GM12873 (cell line): Measurements from ENCODE around the gene KREMEN2.

Experiments
- TF ChIP-seq, protein P1 (sequence below): IDR thresholded peaks from 2 replicates; pipeline ENCODE4 v1.5.1; 2012; ENCODE audit warnings: low read depth, mild to moderate bottlenecking, moderate library complexity, low read length, control low read depth; ENCODE audit not compliant: insufficient read depth; ENCODE audit errors: missing control alignments

The KREMEN2 gene

DNA sequence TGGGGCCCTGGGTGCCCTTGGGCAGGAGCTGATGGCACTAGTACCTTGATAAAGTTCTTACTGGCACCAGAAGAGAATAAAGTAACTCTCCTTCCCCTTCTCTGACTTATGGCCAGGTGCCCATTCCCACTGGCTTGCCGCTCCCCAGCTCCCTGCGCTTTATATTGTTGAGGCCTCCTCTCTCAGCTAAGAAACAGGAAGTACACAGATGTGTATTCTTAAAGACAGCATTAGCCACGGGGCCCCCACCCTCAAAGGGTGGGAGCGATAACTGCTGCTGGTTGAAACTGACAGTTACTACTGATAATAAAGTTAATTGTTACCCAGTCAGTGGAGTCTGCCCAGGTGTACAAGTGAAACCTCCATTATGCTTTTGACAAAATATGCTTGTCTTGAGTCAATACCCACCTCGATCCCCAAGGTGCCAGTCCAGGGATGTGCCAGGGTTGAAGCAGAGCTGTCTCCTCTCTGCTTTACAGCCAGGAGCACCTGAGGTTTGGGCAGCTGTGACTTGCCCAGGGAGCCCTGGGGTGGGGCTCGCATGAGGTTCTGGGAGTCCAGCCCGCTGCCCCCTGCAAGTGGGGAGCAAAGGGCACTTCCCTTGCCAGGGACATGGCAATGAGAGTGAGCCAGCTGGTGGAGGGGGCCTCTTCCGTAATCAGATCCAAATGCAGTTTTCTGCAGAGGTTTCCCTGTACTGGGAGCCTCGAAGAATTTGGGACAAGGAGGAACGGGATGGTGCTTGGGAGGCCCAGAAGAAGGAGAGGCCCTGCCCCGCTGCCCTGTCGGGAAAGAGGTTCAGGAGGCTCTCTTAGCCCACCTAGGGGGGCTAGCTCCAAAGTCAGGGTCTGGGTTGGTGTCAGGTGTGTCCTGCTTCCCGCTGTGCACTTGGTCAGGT lies 43.2 kb downstream of the KREMEN2 start:
- TF ChIP-seq, protein P1, sequence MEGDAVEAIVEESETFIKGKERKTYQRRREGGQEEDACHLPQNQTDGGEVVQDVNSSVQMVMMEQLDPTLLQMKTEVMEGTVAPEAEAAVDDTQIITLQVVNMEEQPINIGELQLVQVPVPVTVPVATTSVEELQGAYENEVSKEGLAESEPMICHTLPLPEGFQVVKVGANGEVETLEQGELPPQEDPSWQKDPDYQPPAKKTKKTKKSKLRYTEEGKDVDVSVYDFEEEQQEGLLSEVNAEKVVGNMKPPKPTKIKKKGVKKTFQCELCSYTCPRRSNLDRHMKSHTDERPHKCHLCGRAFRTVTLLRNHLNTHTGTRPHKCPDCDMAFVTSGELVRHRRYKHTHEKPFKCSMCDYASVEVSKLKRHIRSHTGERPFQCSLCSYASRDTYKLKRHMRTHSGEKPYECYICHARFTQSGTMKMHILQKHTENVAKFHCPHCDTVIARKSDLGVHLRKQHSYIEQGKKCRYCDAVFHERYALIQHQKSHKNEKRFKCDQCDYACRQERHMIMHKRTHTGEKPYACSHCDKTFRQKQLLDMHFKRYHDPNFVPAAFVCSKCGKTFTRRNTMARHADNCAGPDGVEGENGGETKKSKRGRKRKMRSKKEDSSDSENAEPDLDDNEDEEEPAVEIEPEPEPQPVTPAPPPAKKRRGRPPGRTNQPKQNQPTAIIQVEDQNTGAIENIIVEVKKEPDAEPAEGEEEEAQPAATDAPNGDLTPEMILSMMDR: no peak

DNA sequence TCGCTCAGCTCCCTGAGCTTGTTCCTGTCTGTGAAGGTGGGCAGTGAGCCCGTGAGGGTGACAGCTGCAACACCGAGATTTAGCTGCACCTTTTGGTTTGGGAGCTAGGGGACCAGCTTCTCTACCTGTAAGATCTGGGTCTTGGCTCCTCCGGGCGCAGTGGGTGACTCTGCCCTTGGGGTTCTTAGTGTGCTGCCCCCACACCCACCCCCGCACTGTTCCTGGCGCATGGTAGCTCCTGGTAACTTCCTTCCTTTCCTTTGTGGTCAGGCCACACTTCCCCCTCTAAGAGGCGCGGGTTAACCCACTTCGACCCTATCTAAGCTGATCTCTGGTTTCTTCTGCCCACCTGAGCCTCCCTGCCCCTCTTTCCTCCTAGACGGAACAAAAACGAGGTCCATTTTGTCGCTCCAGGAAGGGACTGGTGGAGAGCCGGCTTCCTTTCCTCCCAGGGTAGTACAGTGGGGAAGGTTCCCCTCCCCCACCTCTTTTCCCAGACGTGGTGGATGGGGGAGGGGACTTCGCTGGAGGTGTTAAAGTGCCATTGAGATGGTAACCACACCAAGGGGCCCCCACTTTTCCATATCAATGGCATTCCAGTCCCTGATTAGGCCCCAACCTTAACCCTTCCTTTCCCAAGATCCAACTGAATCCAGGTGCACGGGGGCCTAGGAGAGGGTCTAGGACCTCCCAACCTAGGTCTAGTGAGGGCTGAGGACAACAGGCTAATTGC lies 44.0 kb downstream of the KREMEN2 start:
- TF ChIP-seq, protein P1: no peak

DNA sequence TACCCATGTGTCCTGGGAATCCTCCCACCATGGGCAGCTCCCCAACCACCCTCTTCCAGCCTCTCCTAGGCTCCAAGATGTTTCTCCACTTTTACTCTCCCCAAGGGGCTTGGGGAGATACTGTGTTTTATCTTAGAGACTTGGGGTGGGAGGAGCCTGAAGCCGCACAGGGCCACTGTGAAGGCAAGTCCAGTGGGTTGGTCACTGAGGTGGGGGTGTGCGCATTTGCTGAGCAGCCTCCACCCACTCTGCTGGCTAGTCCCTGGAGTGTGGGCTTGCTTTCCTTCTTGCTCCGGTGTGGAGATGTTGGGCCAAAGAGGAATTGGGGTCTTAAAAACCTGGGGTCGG lies 44.6 kb downstream of the KREMEN2 start:
- TF ChIP-seq, protein P1: no peak

GRCh38 chr16:3009568-3010390 lies 45.7 kb downstream of the KREMEN2 start:
- TF ChIP-seq, protein P1: no peak

GRCh38 chr16:3010510-3010909 lies 46.4 kb downstream of the KREMEN2 start:
- TF ChIP-seq, protein P1: no peak

- TF ChIP-seq, protein P1: no peak
Observed at GRCh38 chr16:3012246-3012645, 48.2 kb downstream of the KREMEN2 start.

DNA sequence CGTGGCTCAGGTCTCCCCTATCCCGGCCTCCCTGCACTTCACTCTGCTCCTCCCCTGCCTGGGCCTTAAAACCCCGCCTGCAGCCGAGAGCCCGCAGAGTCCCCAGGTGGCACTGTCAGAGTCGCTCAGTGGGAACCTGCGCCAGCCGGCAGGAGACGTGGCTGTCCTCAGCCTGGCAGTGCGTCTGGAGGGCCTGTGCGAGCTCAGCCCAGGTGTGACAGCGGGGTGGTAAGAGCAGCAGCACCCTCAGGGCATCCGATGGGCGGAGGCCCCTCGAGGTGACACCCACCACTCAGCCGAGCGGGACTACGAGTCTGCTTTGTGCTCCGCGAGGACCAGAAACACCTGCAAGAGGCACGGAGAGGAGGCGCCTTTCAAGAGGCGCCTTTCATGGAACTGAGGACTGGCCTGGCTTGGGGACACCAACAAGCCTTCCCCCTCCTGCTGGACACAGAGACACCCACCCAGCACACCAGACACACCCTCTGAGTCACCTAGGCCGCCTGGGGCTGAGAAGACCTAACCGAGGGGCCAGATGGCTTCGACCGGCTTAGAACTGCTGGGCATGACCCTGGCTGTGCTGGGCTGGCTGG lies 48.8 kb downstream of the KREMEN2 start, which contains the start of gene CLDN9:
TSS of gene CLDN9 (plus strand) at position 96 of the 593 bp plus-strand sequence. CDS start at position 536, 440 bp downstream.
- TF ChIP-seq, protein P1: no peak
